WI38 (cell line): Measurements from ENCODE around the gene AMOT.

Experiments used
- H3K4me3 ChIP-seq: 2 replicates; pipeline ENCODE4 v1.5.1; 2011; ENCODE audit warnings: low read depth, mild to moderate bottlenecking, control low read depth, low read length
- CTCF ChIP-seq: IDR thresholded peaks from 2 replicates; pipeline ENCODE4 v1.5.1; 2012; ENCODE audit warnings: low read depth, mild to moderate bottlenecking, control low read depth, low read length

Gene AMOT

GRCh38 chrX:112799425-112799824 is 41.2 kb downstream of the AMOT start:
- H3K4me3 ChIP-seq, result no peak overlapping the region
- no peak for TF ChIP-seq CTCF

- H3K4me3 ChIP-seq, result no peak overlapping the region
- TF ChIP-seq CTCF, result no peak
Observed at GRCh38 chrX:112798736-112799135, 41.9 kb downstream of the AMOT start.

GRCh38 chrX:112789931-112790330 is 50.7 kb downstream of the AMOT start:
- H3K4me3 ChIP-seq, result no peak overlapping the region
- TF ChIP-seq CTCF, result no peak

GRCh38 chrX:112786076-112786475 is 54.6 kb downstream of the AMOT start:
- TF ChIP-seq CTCF, result no peak
- H3K4me3 ChIP-seq, result no peak overlapping the region

- no peak for TF ChIP-seq CTCF
- no peak overlapping the region for H3K4me3 ChIP-seq
Observed at GRCh38 chrX:112785344-112785743, 55.3 kb downstream of the AMOT start.

GRCh38 chrX:112784692-112785091 is 55.9 kb downstream of the AMOT start:
- no peak overlapping the region for H3K4me3 ChIP-seq
- TF ChIP-seq CTCF, result no peak

GRCh38 chrX:112779139-112779538 is 61.5 kb downstream of the AMOT start:
- no peak for TF ChIP-seq CTCF
- H3K4me3 ChIP-seq, result no peak overlapping the region
